Measurements from ENCODE around the gene ELP4. TPM values are rescaled to one million over a fixed set of nuclear protein-coding genes. Genes with fewer than 3 reads are reported as not detected.

Gene ELP4
- total and polyA plus RNA-seq, 9 of the 15 experiments (the other 6 are each of a cell fraction or from before 2014, with no cell fraction given) = 24.1 to 60.3 (median 38.7) TPM

- TF ChIP-seq FOXP1 (CRISPR knock-in tag; IDR thresholded peaks at IDR 0.05) (peak; percentile 61; the same call in 1 of the 2 replicates), NR4A1 (CRISPR knock-in tag; IDR thresholded peaks at IDR 0.05) (no peak), NR4A1 (tag; IDR thresholded peaks at IDR 0.05) (no peak), ZBED1 (IDR thresholded peaks at IDR 0.05) (no peak), ESRRA (IDR thresholded peaks at IDR 0.05; ENCODE audit: borderline replicate concordance, low read depth) (no peak), GATA2 (CRISPR knock-in tag; IDR thresholded peaks at IDR 0.05) (no peak), ZNF224 (CRISPR knock-in tag; IDR thresholded peaks at IDR 0.05) (no peak), CTBP1 (IDR thresholded peaks at IDR 0.05; ENCODE audit: borderline replicate concordance) (peak; percentile 56), BRD4 (IDR thresholded peaks at IDR 0.05) (no peak; the same call in 1 of the 2 replicates), ZNF316 (IDR thresholded peaks at IDR 0.05) (no peak), KDM2B (CRISPR knock-in tag; IDR thresholded peaks at IDR 0.05) (0 out of 2 replicates have a peak, but pooled peaks have one; percentile 39), SAFB (IDR thresholded peaks at IDR 0.05; ENCODE audit: borderline replicate concordance, low read depth, low read length) (0 out of 2 replicates have a peak, but pooled peaks have one; percentile 13), ZNF668 (CRISPR knock-in tag; IDR thresholded peaks at IDR 0.05) (no peak), LCOR (CRISPR knock-in tag; IDR thresholded peaks at IDR 0.05) (no peak), ZNF740 (CRISPR knock-in tag; IDR thresholded peaks at IDR 0.05) (no peak), ZNF740 (tag; IDR thresholded peaks at IDR 0.05) (no peak), CTCFL (IDR thresholded peaks at IDR 0.05; ENCODE audit: borderline replicate concordance, insufficient read depth, low read depth, low read length, poor library complexity, severe bottlenecking) (no peak), FOXA3 (CRISPR knock-in tag; conservative IDR thresholded peaks at IDR 0.05 in 1 of 2, IDR thresholded peaks at IDR 0.05 in 1 of 2) (0 out of 4 replicates have a peak, but pooled peaks of 1 of the 2 experiments have one; percentile 46), MNT (conservative IDR thresholded peaks at IDR 0.05) (no peak), ZNF263 (CRISPR knock-in tag; IDR thresholded peaks at IDR 0.05; ENCODE audit: borderline replicate concordance) (no peak; the same call in 1 of the 2 replicates)
Observed at GRCh38 chr11:31809857-31810778, 300.6 kb downstream of the ELP4 start (continued).

Measured in K562 (cell line).